ENCODE results near the gene KMT5C. TPM values are rescaled to one million over a fixed set of nuclear protein-coding genes. Genes with fewer than 3 reads are reported as not detected.

The KMT5C gene
- total RNA-seq, 1 donor from 2014 or later, result 54.0 TPM

GRCh38 chr19:55352040-55352439, 12.4 kb downstream of the KMT5C start:
- TF ChIP-seq, protein P1, sequence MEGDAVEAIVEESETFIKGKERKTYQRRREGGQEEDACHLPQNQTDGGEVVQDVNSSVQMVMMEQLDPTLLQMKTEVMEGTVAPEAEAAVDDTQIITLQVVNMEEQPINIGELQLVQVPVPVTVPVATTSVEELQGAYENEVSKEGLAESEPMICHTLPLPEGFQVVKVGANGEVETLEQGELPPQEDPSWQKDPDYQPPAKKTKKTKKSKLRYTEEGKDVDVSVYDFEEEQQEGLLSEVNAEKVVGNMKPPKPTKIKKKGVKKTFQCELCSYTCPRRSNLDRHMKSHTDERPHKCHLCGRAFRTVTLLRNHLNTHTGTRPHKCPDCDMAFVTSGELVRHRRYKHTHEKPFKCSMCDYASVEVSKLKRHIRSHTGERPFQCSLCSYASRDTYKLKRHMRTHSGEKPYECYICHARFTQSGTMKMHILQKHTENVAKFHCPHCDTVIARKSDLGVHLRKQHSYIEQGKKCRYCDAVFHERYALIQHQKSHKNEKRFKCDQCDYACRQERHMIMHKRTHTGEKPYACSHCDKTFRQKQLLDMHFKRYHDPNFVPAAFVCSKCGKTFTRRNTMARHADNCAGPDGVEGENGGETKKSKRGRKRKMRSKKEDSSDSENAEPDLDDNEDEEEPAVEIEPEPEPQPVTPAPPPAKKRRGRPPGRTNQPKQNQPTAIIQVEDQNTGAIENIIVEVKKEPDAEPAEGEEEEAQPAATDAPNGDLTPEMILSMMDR (IDR thresholded peaks at IDR 0.05; ENCODE audit: unreplicated experiment), result no peak
- Mint-ChIP-seq H3K27me3 (ENCODE audit: low read depth) (peaks cover 55% of the 10 kb centered on the region), H3K36me3 (no peaks in the 10 kb centered on the region), H3K27ac (no peak overlapping the region), H3K4me3 (no peak overlapping the region), H3K9me3 (no peaks in the 10 kb centered on the region), H3K4me1 (peaks cover 31% of the 10 kb centered on the region)
- DNase-seq (ENCODE audit: low spot score in 2 of 2, unreplicated experiment in 2 of 2), result no peak

DNA sequence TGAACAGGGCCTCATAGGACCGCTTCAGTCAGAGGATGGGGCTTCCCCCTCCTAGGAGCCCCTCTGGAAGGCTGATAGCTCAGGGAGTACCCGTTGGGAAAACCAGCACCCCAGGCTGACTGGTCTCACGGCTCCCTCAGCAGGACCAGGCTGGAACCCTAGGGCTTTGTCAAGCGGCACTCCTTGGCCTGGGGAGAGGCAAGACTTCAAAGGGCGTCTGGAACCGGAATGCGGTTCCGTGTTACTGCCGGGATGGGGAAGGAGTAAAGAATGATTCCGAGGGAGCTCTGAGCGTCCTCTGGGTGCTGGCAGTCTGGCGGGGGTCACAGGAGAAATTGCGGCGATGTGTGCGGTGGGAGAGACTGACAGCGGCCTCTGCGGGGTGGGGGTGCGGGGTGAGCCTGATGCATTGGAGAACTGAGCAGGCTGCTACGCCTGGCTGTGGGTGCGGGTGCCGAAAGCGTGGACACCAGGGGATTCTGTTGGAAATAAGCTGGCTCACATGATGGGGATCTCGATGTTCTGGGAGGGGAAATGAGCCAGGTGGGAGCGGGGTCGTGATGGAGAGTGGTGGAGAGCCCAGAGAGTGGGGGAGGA, 13.0 kb downstream of the KMT5C start:
- Mint-ChIP-seq H3K27me3 (ENCODE audit: low read depth) (peaks cover 60% of the 10 kb centered on the region), H3K27ac (no peak overlapping the region), H3K4me3 (peak overlapping the region; percentile 65), H3K36me3 (no peaks in the 10 kb centered on the region), H3K9me3 (no peaks in the 10 kb centered on the region), H3K4me1 (peaks cover 31% of the 10 kb centered on the region)
- DNase-seq (ENCODE audit: low spot score in 2 of 2, unreplicated experiment in 2 of 2), result no peak
- TF ChIP-seq, protein P1 (IDR thresholded peaks at IDR 0.05; ENCODE audit: unreplicated experiment), result no peak

- Mint-ChIP-seq H3K27ac (no peak overlapping the region), H3K27me3 (ENCODE audit: low read depth) (peaks cover 65% of the 10 kb centered on the region), H3K4me1 (peaks cover 24% of the 10 kb centered on the region), H3K36me3 (no peaks in the 10 kb centered on the region), H3K4me3 (peak overlapping the region; percentile 65), H3K9me3 (no peaks in the 10 kb centered on the region)
- TF ChIP-seq, protein P1 (IDR thresholded peaks at IDR 0.05; ENCODE audit: unreplicated experiment), result no peak
- no peak for DNase-seq (ENCODE audit: low spot score in 2 of 2, unreplicated experiment in 2 of 2)
Observed at GRCh38 chr19:55353356-55353802, 13.7 kb downstream of the KMT5C start.

GRCh38 chr19:55353803-55354697, 14.4 kb downstream of the KMT5C start:
- Mint-ChIP-seq H3K4me3 (peak overlapping the region; percentile 65), H3K4me1 (peaks cover 21% of the 10 kb centered on the region), H3K27ac (no peak overlapping the region), H3K9me3 (no peaks in the 10 kb centered on the region), H3K27me3 (ENCODE audit: low read depth) (peaks cover 68% of the 10 kb centered on the region), H3K36me3 (no peaks in the 10 kb centered on the region)
- peak in 1 of 2 experiments; percentile 80 for DNase-seq (ENCODE audit: low spot score in 2 of 2, unreplicated experiment in 2 of 2)
- TF ChIP-seq, protein P1 (IDR thresholded peaks at IDR 0.05; ENCODE audit: unreplicated experiment), result no peak

- TF ChIP-seq, protein P1 (IDR thresholded peaks at IDR 0.05; ENCODE audit: unreplicated experiment), result no peak
- peaks cover 21% of the 10 kb centered on the region for H3K4me1 Mint-ChIP-seq
- H3K27ac Mint-ChIP-seq, result peak within 1 kb of the TSS; percentile 53
- peak within 1 kb of the TSS; percentile 65 for H3K4me3 Mint-ChIP-seq
- DNase-seq (ENCODE audit: low spot score in 2 of 2, unreplicated experiment in 2 of 2), result no peak
- H3K36me3 Mint-ChIP-seq, result no peaks in the 10 kb centered on the region
- no peaks in the 10 kb centered on the region for H3K9me3 Mint-ChIP-seq
- peaks cover 68% of the 10 kb centered on the region for H3K27me3 Mint-ChIP-seq (ENCODE audit: low read depth)
Observed at GRCh38 chr19:55354698-55355212, 15.1 kb downstream of the KMT5C start, which contains the start of gene COX6B2. TSS of gene COX6B2 (minus strand) at chr19:55354719. CDS start at chr19:55354521, 198 bp downstream.
